Esophagus mucosa (tissue), 1 donor: ENCODE results near the gene PRKG1. TPM values are rescaled to one million over a fixed set of nuclear protein-coding genes. Genes with fewer than 3 reads are reported as not detected.

ENCODE experiments used
- ATAC-seq: fragments of 200-7000 bp; cut with Tn5 transposase; one replicate; pipeline ENCODE4 v1.9.1; 2020
- total RNA-seq: library from RNA; stranded (reverse); gene quantifications from one replicate; pipeline ENCODE4 v1.2.4, GENCODE V29; 2023
- donor health status: DM: yes; HTN: yes; CAD: no.

The PRKG1 gene
- total RNA-seq, 1 donor from 2014 or later = 0.80 TPM

GRCh38 chr10:51077074-51077473, 2.8 kb downstream of the PRKG1 start:
- no peak for ATAC-seq

GRCh38 chr10:51077507-51077906, 3.2 kb downstream of the PRKG1 start:
- ATAC-seq = no peak

- no peak for ATAC-seq
Observed at GRCh38 chr10:51079331-51079730, 5.0 kb downstream of the PRKG1 start.

GRCh38 chr10:51079766-51080165, 5.5 kb downstream of the PRKG1 start:
- no peak for ATAC-seq

- ATAC-seq = no peak
Observed at GRCh38 chr10:51080311-51081006, 6.2 kb downstream of the PRKG1 start.

GRCh38 chr10:51082857-51083256, 8.6 kb downstream of the PRKG1 start:
- ATAC-seq = no peak

- ATAC-seq = no peak
Observed at GRCh38 chr10:51083356-51083853, 9.1 kb downstream of the PRKG1 start.

GRCh38 chr10:51085204-51085603, 10.9 kb downstream of the PRKG1 start:
- no peak for ATAC-seq

GRCh38 chr10:51086710-51087109, 12.4 kb downstream of the PRKG1 start:
- ATAC-seq = no peak

- ATAC-seq = no peak
Observed at GRCh38 chr10:51087114-51087513, 12.8 kb downstream of the PRKG1 start.

- no peak for ATAC-seq
Observed at GRCh38 chr10:51090190-51090589, 15.9 kb downstream of the PRKG1 start.

- ATAC-seq = no peak
Observed at GRCh38 chr10:51092402-51092801, 18.1 kb downstream of the PRKG1 start.

GRCh38 chr10:51095444-51095843, 21.2 kb downstream of the PRKG1 start:
- ATAC-seq = no peak

GRCh38 chr10:51097546-51097945, 23.3 kb downstream of the PRKG1 start:
- no peak for ATAC-seq

- no peak for ATAC-seq
Observed at GRCh38 chr10:51100221-51100620, 25.9 kb downstream of the PRKG1 start.

GRCh38 chr10:51103554-51104217, 29.4 kb downstream of the PRKG1 start:
- ATAC-seq = no peak

- ATAC-seq = no peak
Observed at GRCh38 chr10:51106311-51106945, 32.1 kb downstream of the PRKG1 start.

- ATAC-seq = no peak
Observed at GRCh38 chr10:51108406-51108805, 34.1 kb downstream of the PRKG1 start.

- no peak for ATAC-seq
Observed at GRCh38 chr10:51109801-51110533, 35.7 kb downstream of the PRKG1 start.

GRCh38 chr10:51112013-51112412, 37.7 kb downstream of the PRKG1 start:
- ATAC-seq = no peak

- ATAC-seq = no peak
Observed at GRCh38 chr10:51113007-51113406, 38.7 kb downstream of the PRKG1 start.

- no peak for ATAC-seq
Observed at GRCh38 chr10:51117053-51117660, 42.9 kb downstream of the PRKG1 start.

GRCh38 chr10:51117794-51118193, 43.5 kb downstream of the PRKG1 start:
- ATAC-seq = no peak
